HepG2 (cell line): ENCODE data around the gene GALP. TPM values are rescaled to one million over a fixed set of nuclear protein-coding genes. Genes with fewer than 3 reads are reported as not detected.

ENCODE experiments used
- ARNT ChIP-seq: fragments of 450-650 bp; IDR thresholded peaks from 2 replicates; pipeline ENCODE4 v1.6.1; 2017
- FOXO1 ChIP-seq: sonication (generic); formaldehyde crosslinking; IDR thresholded peaks from 2 replicates; pipeline ENCODE4 v1.4.0; 2020; ENCODE audit warnings: missing genetic modification reagents
- PHB2 ChIP-seq: fragments of 450-650 bp; IDR thresholded peaks from 2 replicates; pipeline ENCODE4 v1.6.1; 2018; ENCODE audit not compliant: partially characterized antibody
- RBAK ChIP-seq: sonication (generic); formaldehyde crosslinking; IDR thresholded peaks from 2 replicates; pipeline ENCODE4 v1.5.1; 2020; ENCODE audit warnings: mild to moderate bottlenecking, missing genetic modification reagents
- SALL2 ChIP-seq: sonication (generic); formaldehyde crosslinking; IDR thresholded peaks from 2 replicates; pipeline ENCODE4 v1.8.1; 2023; ENCODE audit warnings: mild to moderate bottlenecking, missing genetic modification reagents, inconsistent platforms
- TGIF2 ChIP-seq: IDR thresholded peaks from 2 replicates; pipeline ENCODE4 v1.6.1; 2016; ENCODE audit warnings: control low read depth, missing compliant biosample characterization
- ZNF326 ChIP-seq: sonication (generic); formaldehyde crosslinking; IDR thresholded peaks from 2 replicates; pipeline ENCODE4 v1.4.0; 2020; ENCODE audit warnings: missing genetic modification reagents, borderline replicate concordance
- ZNF33A ChIP-seq: sonication (generic); formaldehyde crosslinking; IDR thresholded peaks from 2 replicates; pipeline ENCODE4 v1.5.1; 2020; ENCODE audit warnings: missing genetic modification reagents, mild to moderate bottlenecking, moderate library complexity, borderline replicate concordance
- ZNF747 ChIP-seq: sonication (generic); formaldehyde crosslinking; IDR thresholded peaks from 2 replicates; pipeline ENCODE4 v1.8.1; 2023; ENCODE audit warnings: missing genetic modification reagents, mild to moderate bottlenecking, borderline replicate concordance
- polyA plus RNA-seq, 8 experiments: library from polyadenylated mRNA; depleted of rRNA in 3 of 8; stranded (reverse) in 7 of 8; unstranded in 1 of 8; fragments of >200 nt; fragmentation: Illumina TruSeq in 4 of 8; extraction: Trizol in 4 of 8; gene quantifications; 2 replicates each; pipeline versions ENCODE4 v1.2.1 to v1.2.3, GENCODE V29; 2011 to 2016; ENCODE audit warnings: low read depth in 4 of 8, missing spikeins in 1 of 8, mixed read lengths in 1 of 8; ENCODE audit not compliant: insufficient read depth in 1 of 8
- total RNA-seq, 5 experiments: library from RNA; depleted of rRNA; stranded (reverse); fragments of >200 nt; fragmentation: Illumina TruSeq; extraction: Trizol; gene quantifications; 2 replicates each; pipeline ENCODE4 v1.2.3, GENCODE V29; 2016; ENCODE audit warnings: low read depth in 1 of 5
- TF ChIP-seq, protein P1 (sequence below): sonication (generic); formaldehyde crosslinking; IDR thresholded peaks from 2 replicates; pipeline ENCODE4 v1.5.1; 2020; ENCODE audit warnings: missing genetic modification reagents, mild to moderate bottlenecking, borderline replicate concordance
- TF ChIP-seq, protein P2 (sequence below): sonication (generic); IDR thresholded peaks from 2 replicates; pipeline ENCODE4 v1.6.1; 2016; ENCODE audit warnings: low read depth, borderline replicate concordance
- TF ChIP-seq, protein P3 (sequence below): sonication (generic); formaldehyde crosslinking; IDR thresholded peaks from 2 replicates; pipeline ENCODE4 v1.4.0; 2020; ENCODE audit warnings: missing genetic modification reagents
- TF ChIP-seq, protein P4 (sequence below): sonication (generic); formaldehyde crosslinking; IDR thresholded peaks from 2 replicates; pipeline ENCODE4 v1.5.1; 2020; ENCODE audit warnings: missing genetic modification reagents, mild to moderate bottlenecking, borderline replicate concordance
- TF ChIP-seq, protein P5 (sequence below): sonication (generic); formaldehyde crosslinking; IDR thresholded peaks from 2 replicates; pipeline ENCODE4 v1.8.0; 2023; ENCODE audit warnings: mild to moderate bottlenecking, missing genetic modification reagents
- TF ChIP-seq, protein P6 (sequence below): sonication (generic); formaldehyde crosslinking; IDR thresholded peaks from 2 replicates; pipeline ENCODE4 v1.5.0; 2020; ENCODE audit warnings: missing genetic modification reagents
- TF ChIP-seq, protein P7 (sequence below): sonication (generic); formaldehyde crosslinking; IDR thresholded peaks from 2 replicates; pipeline ENCODE4 v1.5.0; 2020; ENCODE audit warnings: missing genetic modification reagents
- TF ChIP-seq, protein P8 (sequence below): IDR thresholded peaks from 2 replicates; pipeline ENCODE4 v1.6.1; 2016; ENCODE audit warnings: low read depth, control low read depth

GALP gene
- total and polyA plus RNA-seq, 2 of the 13 experiments (the other 11 are each of a cell fraction or from before 2014, with no cell fraction given), result not detected

DNA sequence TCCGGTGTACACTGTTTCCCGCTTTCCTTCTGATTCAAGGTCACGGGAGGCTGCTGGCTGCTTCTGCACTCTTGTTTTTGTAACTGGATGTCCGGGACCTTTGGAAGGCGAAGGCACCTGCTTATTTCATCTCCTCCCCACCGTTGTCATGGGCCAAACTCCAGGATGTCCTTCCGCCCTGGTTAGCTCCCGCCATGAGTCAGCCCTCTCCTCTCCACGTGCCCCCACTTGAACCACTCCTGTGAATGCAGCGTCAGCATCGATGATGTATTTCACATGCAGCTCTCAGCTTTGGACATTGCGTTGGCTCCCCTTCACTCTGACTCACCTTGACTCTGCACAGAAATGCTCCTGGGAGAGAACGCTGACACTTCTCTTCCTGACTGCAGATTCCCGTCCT lies 5.5 kb upstream of the GALP start (continued):
- TF ChIP-seq, protein P1, sequence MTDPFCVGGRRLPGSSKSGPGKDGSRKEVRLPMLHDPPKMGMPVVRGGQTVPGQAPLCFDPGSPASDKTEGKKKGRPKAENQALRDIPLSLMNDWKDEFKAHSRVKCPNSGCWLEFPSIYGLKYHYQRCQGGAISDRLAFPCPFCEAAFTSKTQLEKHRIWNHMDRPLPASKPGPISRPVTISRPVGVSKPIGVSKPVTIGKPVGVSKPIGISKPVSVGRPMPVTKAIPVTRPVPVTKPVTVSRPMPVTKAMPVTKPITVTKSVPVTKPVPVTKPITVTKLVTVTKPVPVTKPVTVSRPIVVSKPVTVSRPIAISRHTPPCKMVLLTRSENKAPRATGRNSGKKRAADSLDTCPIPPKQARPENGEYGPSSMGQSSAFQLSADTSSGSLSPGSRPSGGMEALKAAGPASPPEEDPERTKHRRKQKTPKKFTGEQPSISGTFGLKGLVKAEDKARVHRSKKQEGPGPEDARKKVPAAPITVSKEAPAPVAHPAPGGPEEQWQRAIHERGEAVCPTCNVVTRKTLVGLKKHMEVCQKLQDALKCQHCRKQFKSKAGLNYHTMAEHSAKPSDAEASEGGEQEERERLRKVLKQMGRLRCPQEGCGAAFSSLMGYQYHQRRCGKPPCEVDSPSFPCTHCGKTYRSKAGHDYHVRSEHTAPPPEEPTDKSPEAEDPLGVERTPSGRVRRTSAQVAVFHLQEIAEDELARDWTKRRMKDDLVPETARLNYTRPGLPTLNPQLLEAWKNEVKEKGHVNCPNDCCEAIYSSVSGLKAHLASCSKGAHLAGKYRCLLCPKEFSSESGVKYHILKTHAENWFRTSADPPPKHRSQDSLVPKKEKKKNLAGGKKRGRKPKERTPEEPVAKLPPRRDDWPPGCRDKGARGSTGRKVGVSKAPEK (CRISPR knock-in tag), result no peak
- TF ChIP-seq, protein P2, sequence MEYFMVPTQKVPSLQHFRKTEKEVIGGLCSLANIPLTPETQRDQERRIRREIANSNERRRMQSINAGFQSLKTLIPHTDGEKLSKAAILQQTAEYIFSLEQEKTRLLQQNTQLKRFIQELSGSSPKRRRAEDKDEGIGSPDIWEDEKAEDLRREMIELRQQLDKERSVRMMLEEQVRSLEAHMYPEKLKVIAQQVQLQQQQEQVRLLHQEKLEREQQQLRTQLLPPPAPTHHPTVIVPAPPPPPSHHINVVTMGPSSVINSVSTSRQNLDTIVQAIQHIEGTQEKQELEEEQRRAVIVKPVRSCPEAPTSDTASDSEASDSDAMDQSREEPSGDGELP, result no peak
- TF ChIP-seq, protein P3, sequence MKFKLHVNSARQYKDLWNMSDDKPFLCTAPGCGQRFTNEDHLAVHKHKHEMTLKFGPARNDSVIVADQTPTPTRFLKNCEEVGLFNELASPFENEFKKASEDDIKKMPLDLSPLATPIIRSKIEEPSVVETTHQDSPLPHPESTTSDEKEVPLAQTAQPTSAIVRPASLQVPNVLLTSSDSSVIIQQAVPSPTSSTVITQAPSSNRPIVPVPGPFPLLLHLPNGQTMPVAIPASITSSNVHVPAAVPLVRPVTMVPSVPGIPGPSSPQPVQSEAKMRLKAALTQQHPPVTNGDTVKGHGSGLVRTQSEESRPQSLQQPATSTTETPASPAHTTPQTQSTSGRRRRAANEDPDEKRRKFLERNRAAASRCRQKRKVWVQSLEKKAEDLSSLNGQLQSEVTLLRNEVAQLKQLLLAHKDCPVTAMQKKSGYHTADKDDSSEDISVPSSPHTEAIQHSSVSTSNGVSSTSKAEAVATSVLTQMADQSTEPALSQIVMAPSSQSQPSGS, result 0 out of 2 replicates have a peak, but pooled peaks have one; percentile 32
- peak; percentile 58; the same call in 1 of the 2 replicates for TF ChIP-seq FOXO1 (CRISPR knock-in tag)
- TF ChIP-seq ZNF326 (CRISPR knock-in tag), result no peak
- TF ChIP-seq ZNF747 (CRISPR knock-in tag), result no peak; the same call in 1 of the 2 replicates
- peak; percentile 69; the same call in 1 of the 2 replicates for TF ChIP-seq TGIF2 (CRISPR knock-in tag)
- no peak for TF ChIP-seq ARNT
- TF ChIP-seq RBAK (CRISPR knock-in tag), result no peak
- TF ChIP-seq, protein P4, sequence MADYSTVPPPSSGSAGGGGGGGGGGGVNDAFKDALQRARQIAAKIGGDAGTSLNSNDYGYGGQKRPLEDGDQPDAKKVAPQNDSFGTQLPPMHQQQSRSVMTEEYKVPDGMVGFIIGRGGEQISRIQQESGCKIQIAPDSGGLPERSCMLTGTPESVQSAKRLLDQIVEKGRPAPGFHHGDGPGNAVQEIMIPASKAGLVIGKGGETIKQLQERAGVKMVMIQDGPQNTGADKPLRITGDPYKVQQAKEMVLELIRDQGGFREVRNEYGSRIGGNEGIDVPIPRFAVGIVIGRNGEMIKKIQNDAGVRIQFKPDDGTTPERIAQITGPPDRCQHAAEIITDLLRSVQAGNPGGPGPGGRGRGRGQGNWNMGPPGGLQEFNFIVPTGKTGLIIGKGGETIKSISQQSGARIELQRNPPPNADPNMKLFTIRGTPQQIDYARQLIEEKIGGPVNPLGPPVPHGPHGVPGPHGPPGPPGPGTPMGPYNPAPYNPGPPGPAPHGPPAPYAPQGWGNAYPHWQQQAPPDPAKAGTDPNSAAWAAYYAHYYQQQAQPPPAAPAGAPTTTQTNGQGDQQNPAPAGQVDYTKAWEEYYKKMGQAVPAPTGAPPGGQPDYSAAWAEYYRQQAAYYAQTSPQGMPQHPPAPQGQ, result no peak
- no peak for TF ChIP-seq SALL2 (CRISPR knock-in tag)
- TF ChIP-seq PHB2, result no peak
- no peak for TF ChIP-seq ZNF33A (CRISPR knock-in tag)
- TF ChIP-seq, protein P5, sequence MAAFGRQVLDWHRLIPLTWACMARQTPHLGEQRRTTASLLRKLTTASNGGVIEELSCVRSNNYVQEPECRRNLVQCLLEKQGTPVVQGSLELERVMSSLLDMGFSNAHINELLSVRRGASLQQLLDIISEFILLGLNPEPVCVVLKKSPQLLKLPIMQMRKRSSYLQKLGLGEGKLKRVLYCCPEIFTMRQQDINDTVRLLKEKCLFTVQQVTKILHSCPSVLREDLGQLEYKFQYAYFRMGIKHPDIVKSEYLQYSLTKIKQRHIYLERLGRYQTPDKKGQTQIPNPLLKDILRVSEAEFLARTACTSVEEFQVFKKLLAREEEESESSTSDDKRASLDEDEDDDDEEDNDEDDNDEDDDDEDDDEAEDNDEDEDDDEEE, result no peak
- TF ChIP-seq, protein P6, sequence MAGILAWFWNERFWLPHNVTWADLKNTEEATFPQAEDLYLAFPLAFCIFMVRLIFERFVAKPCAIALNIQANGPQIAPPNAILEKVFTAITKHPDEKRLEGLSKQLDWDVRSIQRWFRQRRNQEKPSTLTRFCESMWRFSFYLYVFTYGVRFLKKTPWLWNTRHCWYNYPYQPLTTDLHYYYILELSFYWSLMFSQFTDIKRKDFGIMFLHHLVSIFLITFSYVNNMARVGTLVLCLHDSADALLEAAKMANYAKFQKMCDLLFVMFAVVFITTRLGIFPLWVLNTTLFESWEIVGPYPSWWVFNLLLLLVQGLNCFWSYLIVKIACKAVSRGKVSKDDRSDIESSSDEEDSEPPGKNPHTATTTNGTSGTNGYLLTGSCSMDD, result no peak
- TF ChIP-seq, protein P7, sequence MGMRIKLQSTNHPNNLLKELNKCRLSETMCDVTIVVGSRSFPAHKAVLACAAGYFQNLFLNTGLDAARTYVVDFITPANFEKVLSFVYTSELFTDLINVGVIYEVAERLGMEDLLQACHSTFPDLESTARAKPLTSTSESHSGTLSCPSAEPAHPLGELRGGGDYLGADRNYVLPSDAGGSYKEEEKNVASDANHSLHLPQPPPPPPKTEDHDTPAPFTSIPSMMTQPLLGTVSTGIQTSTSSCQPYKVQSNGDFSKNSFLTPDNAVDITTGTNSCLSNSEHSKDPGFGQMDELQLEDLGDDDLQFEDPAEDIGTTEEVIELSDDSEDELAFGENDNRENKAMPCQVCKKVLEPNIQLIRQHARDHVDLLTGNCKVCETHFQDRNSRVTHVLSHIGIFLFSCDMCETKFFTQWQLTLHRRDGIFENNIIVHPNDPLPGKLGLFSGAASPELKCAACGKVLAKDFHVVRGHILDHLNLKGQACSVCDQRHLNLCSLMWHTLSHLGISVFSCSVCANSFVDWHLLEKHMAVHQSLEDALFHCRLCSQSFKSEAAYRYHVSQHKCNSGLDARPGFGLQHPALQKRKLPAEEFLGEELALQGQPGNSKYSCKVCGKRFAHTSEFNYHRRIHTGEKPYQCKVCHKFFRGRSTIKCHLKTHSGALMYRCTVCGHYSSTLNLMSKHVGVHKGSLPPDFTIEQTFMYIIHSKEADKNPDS (CRISPR knock-in tag), result no peak
- TF ChIP-seq, protein P8, sequence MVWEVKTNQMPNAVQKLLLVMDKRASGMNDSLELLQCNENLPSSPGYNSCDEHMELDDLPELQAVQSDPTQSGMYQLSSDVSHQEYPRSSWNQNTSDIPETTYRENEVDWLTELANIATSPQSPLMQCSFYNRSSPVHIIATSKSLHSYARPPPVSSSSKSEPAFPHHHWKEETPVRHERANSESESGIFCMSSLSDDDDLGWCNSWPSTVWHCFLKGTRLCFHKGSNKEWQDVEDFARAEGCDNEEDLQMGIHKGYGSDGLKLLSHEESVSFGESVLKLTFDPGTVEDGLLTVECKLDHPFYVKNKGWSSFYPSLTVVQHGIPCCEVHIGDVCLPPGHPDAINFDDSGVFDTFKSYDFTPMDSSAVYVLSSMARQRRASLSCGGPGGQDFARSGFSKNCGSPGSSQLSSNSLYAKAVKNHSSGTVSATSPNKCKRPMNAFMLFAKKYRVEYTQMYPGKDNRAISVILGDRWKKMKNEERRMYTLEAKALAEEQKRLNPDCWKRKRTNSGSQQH (CRISPR knock-in tag), result 0 out of 2 replicates have a peak, but pooled peaks have one; percentile 46
